HG02623 (cell line): ENCODE measurements around the gene PAM.

ENCODE experiments used
- ATAC-seq: cut with Tn5 transposase; IDR thresholded peaks from one replicate; pipeline ENCODE4 v1.9.1; 2021; ENCODE audit warnings: moderate library complexity; ENCODE audit not compliant: unreplicated experiment

PAM gene

DNA sequence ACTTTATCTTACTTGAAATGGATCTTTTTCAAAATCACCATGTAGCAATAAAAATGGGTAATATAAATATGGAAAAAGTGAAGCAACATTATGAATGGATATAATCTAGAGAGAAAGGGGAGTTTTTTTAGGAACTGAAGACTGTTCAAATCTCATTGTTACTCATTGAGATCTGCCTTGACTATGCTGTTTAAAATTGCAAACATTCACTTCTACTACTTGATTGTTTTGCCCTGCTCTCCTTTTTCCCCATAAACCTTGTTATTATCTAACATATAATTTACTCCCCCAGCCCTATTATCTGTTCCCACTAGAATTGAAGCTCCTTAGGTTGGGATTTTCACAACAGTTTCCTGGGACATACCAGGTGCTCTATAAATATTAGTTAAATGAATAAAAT is 22.0 kb downstream of the PAM start:
- no peak for ATAC-seq

DNA sequence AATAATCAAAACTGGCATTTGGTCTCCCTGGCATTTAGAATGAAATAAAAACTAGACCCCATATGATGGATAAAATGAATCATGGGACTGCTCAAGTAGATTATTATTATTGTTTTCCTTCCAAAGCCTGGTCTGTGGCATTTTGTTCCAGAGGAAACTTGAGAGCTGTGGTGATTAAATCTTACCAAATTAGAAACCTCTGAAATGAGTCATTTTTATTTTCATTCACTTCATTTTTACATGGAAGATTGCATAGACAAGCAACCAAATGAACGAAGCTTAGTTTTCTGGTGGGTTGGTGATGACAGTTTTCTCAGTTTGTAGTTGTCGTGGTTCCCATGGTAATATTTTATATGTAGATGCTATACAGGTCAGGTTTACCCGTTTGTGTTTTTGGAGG is 23.4 kb downstream of the PAM start:
- ATAC-seq, result peak; percentile 21

DNA sequence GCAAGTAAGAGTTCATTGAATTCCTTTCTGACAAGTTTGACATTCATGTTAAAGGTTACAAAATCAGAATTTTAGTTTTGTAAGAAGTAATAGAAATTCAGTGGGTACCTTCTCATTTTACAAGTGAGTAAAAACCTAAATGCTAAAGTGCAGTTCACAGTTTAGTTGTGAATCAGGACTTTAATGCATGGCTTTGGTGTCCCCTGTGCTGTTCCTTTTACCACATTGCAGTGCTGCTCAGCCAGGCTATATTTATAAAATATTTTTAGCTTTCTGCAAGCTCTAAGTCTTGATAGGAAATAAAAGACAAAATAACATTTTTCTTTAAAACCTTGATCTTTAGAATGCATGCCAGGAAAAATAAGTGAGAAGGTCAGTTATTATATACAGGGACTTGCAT is 26.3 kb downstream of the PAM start:
- no peak for ATAC-seq

DNA sequence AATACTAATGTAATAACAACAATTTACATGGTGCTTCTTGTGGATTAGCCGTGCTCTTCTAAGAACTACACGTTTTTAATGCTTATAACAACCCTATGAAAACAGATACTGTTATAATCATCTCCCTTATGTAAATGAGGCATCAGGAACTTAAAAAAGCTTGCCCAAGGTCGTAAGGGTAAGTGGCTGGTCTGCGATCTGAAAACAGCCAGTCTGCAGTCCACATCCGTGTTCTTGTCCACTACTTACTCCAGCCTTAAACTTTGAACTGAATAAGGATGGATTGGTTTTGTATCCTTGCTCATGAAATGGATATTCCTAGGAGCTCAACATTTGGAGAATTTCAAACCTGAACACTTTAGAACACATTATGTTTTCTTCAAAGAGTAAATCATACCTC is 26.7 kb downstream of the PAM start:
- no peak for ATAC-seq

DNA sequence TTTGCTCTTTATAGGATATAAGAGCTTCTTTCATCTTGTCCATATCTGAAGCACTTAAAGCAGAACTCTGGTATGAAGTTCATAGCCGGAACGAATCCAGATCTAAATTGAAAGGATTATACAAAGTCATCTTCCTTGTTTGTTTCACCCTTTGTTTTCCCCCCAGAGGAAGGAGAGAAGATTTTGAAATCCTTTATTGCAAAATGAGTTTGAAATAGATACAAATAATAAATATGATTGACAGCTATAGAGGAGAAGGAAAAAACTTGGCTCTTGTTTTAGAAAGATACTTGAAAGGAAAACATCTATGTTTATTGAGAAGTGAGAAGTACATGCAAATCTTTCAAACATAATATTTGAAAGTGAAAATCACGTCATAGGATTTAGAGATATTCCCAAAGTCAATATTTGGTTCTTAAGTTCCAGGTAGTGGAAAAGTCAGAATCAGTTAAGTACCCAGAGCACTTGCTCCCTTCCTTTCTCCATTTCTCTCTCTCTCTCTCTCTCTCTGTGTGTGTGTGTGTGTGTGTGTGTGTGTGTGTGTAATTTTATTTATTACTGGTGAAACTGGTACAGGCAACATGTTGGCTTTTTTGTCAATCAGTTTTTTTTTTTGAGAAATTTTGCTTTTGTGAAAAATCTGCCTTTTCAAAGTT is 27.2 kb downstream of the PAM start:
- no peak for ATAC-seq

DNA sequence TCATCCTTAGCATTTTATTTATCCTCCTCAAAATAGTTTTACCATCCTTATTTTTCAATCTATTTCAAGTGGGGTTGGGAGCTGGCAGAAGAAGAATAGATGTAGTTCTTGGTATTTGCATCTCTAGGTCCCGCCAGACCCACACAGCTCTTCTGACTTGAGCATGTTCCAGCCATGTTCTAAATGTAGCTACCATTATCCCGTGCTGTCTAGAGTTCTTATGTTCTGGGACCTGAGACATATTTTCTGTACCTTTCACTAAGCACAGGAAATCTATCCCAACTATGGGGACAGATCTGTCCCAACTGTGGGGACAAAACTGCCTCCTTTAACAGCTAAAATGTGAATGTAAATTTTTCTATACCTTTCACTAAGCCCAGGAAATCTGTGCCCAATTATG is 32.0 kb downstream of the PAM start:
- ATAC-seq, result no peak

DNA sequence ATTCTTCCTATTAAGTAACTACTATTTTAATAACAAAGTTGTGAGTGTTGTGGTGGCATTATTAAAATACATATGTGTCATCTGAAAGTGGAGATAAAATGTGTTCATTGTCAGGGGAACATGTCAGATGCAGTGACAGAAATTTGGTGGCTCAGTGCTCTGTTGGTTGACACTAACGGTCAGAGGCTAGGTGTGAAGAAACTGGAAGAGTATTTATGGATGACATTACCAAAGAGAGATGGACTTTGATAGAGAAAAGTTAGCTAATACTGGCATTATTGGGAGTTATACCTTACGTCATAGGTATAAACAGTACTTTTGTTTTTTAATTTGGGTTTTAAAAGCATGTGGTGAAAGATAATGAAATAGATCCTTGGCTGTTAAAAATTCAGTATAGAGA is 33.7 kb downstream of the PAM start:
- ATAC-seq, result no peak

DNA sequence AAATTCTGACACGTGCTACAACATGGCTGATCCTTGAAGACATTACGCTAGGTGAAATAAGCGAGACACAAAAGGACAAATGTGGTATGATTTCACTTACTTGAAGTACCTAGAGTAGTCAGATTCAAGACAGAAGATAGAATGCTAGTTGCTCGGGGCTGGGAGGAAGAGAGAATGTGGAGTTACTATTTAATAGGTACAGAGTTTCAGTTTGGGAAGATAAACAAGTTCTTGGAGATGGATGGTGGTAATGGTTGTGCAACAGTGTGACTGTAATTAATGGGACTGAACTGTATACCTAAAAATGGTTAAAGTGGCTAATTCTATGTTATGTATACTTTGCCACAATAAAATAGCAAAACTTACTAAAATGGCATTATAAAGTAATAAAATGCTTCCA is 34.4 kb downstream of the PAM start:
- no peak for ATAC-seq

DNA sequence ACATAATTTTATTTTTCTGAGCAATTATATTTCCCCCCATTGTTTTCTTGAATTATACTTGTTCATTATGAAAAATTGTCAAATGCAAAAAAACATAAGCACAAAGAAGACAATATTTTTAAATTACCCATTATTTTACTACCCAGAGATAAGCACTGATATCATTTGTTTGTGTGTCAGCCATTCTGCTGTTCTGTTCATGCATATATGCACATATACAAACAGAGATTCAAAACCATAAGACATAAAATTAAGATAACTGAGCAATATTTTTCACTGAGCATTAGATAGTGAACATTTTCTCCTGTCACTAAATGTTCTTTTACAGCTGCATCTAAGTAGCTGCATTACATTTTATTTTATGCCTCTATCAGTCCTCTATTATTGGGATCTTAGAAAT is 35.6 kb downstream of the PAM start:
- ATAC-seq, result no peak

DNA sequence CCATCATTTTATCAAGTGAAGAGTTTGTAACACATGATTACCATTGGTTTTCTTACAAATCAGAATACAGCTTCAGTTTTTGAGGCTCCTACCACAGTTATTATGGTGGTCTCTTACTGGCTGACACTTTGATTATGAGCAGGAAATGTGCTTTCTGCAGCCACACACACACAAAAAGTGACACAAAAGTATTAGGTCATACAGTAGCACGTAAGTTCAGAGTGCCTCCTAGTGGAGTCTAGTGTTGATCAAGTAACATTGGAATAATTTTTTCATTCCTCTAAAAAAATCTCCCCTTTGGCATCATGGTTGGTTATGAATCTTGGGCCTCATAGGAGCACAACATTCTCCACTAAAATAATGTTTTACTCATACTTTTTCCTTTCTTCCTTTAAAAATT is 37.6 kb downstream of the PAM start:
- no peak for ATAC-seq

DNA sequence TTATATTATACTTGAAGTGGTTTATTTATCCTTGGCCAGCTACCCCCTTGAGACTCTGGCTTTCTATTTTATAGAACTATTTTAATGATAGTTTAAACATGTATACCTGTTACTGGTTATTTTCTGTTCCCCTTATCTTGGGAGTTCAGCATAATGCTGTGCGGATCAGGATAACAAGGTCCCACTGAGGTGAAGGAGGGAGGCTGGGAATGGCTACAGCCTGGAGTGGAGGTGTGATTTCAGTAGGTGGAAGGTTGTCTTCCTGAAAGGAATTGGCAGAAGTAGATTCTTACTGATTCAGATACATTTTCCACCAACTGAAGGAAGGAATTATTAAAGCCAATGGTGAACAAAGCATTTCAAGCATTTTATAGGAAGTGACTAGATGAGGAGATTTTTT is 38.9 kb downstream of the PAM start:
- no peak for ATAC-seq

DNA sequence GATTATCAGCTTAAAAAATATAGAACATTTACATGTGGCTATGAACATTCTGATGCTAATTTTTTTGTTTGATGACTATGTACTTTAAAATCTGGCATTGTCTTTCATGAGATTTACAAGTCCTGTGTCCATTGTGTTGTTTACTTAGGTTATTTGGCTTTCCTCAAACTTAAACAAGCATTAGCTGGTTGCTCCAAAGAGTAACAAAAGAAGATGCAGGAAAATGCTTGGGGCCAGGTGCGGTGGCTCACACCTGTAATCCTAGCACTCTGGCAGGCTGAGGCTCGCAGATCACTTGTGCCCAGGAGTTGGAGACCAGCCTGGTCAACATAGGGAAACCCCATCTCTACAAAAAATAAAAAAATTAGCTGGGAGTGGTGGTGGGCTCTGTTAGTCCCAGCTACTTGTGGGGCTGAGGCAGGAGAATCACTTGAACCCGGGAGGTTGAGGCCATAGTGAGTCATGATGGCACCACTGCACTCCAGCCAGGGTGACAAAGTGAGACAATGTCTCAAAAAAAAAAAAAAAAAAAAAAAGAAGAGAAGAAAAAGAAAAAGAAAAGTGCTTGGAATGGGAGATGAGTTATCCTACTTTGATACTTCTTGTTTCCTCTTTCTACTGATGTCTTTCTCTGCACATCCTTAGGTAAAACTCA is 39.7 kb downstream of the PAM start:
- ATAC-seq, result no peak

DNA sequence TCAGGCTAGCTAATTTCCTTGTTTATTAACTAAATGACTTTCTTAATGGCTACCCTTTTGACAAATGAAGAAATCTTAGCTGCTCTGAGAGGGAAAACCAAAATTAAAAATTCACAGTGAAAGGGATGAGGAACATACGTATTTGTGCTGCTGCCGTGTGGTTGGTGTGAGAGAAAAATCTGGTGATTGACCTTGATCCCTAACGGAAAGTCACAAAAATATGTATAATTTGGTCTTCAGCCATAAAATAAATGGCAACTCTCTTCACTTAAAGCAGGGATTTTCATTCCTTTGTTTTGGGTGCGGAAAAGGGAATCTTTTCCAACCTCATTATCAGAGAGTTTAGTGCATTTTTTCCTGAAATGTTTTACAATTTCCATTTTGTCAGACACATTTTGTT is 40.4 kb downstream of the PAM start:
- ATAC-seq, result no peak

DNA sequence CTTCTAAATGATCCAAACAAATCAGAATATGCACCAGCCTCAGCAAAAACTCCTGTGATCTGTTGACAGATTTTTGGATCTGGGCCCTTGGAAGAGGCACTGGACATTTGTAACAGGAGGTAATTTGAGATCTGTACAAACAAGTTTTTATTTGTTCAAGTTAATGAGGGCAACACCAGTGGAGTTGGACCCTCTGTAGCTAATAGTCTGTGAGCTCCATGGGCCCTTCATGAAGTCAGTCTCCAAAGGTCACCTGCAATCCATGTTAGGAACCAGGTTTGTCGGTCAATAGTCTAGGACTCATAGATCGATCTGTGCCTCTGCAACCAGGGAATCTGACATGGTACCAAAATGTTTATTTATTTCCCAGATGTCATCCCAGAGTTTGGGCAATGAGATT is 40.9 kb downstream of the PAM start:
- ATAC-seq, result no peak

DNA sequence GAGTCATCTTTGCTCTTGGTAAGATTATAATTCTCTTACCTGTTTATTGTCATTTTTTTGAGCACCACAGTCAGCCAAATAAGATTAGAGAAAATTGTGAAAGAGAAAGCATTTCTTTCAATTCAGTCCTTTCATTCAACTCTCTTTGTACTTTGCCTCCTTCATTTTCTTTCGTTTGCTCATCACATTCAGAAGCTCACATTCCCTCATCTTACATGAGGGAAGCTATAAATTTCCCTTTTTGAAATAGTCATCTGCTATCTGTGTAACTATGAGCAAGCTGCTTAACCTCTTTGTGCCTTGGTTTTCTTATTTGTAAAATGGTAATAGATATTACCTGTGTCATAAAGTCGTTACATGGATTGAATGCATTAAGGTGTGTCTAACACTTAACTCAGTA is 41.4 kb downstream of the PAM start:
- no peak for ATAC-seq

DNA sequence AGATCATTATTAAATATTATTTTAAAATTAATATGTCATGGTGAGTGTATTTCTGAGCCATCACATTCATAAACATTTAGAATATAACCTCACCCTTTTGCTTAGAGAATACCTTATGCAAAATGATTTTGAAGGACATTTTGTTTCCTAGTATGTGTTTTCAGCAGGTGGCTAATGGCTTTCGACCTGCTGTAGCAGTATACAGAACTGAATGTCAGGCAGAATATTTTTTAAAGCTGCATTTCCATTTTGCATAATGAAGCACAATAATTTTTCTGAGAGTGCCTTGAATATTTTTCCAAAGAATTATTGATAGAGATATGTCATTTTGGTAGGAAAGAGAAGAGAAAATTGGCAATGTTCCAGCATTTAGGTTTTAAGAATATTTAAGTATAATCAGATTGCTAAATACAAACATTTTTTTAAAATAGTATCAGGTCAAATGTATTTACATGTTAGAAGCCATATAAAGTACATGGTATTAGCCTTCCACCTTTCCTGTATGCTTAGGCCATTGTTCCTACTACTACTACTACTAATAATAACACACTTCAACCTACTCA is 42.3 kb downstream of the PAM start:
- no peak for ATAC-seq

DNA sequence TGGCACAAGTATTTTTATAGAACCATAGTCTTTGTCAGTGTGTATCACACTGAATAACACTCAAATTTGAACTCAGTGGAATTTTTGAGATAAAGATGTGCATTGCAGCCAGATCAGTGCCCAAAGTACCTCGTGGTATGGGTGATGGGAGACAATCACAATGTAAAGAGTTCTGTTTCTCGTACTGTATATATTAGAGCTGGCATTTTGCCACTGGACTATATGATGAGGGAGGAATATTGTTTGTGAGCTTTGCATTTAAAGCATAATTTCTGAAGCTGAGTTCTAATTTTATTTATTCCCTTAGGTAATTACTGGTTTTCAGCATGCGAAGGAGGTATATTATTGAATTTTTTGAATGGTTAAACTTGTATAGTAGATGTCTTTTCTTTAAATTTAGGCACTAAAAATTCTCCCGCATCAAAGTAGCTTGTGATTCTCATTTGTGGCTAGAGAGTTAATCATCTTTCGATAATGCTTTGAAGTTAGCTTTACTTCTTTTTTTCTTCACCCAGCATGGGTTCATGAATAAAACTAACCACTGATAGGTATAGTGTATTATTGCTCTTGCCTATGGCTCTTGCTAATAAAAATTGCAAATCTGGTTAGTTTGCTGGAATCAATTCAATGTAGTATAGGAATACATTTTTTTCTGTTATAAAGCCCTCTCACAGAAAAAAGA is 43.1 kb downstream of the PAM start:
- no peak for ATAC-seq

DNA sequence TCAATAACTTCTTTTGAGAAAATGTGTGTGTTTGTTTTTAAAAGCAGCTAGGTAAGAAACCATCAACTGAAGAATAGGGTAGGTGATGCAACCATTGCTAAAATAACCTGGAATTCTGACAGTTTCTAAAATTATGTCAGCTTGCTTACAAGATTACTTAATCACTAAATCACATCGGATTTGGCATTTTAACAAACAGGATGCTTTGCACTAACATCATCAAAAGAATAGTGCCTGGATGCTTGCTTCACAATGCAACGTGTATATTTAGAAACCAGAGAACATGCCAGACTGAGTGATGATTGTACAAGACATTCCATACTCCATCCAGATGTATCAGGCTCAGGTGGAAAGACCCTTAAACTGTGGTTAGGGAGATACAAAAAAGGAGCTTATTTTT is 43.9 kb downstream of the PAM start:
- ATAC-seq, result no peak

DNA sequence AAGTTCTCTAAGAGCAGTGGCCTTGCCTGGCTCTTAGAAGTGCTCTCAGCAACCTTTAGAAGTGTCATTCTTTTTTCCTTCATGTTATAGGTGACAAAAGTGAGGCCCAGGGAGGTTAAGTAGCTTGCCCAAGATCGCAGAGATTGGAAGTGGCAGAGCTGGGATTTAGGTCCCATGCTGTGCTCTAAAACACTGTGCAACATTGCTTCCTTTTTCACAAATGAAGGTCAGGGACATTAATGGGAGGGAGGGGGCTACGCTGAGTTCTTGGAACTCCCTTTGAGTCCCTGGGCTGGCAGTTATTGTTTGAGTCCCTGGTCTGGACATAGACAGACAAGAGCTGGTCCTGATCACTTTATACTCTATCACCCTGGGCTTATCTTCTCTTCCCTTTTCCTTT is 45.3 kb downstream of the PAM start:
- ATAC-seq, result no peak

DNA sequence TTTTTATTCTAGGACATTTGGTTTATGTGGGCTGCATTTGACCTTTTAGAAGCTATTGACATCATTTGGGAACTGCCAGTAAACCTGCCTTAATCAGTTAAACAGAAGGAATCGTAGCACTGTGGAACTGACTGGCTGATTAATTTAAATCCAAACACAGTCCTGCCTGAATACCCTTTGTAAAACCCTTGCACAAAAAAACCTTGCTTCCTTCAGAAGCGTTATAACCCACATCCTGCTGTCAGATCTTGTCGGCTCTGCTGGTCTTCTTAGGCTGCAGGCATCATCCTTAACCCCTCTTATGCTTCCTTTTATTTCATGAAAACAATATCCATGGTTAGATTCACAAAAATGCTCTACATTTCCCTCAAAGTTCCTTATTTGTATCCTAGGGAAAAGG is 46.3 kb downstream of the PAM start:
- no peak for ATAC-seq

DNA sequence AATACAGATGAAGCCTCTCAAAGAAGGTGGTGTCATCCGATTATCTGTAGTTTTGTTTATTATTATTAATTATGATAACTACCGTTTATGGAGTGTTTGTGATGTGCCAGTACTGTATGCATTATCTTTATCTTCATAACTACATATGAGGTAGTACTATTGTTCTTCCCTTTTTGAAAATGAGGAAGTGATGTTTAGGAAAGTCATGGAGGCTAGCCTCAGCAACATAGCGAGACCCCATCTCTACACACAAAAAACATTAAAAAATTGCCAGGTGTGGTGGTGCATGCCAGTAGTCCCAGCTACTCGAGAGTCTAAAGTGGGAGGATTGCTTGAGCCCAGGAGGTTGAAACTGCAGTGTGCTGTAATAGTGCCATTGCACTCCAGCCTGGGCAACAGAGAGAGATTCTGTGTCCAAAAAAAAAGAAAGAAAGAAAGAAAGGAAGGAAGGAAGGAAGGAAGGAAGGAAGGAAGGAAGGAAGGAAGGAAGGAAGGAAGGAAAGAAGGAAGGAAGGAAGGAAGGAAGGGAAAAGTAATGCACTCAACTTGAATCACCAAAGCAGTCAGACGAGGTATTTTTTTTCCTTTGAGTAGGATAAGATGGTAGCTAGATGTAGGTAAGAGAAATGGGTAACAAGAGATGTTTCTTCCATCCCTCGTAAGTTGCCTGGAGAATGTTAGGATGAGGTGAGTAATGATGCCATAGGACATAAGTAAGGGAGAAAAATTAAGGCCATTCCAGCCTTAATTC is 47.8 kb downstream of the PAM start:
- no peak for ATAC-seq
